Activated CD4-positive, alpha-beta T cell treated with anti-CD3 and anti-CD28 coated beads, Interleukin-2, amount 10 ng/mL, durations not matched to agents 24 days and 14 days (primary cell): ENCODE data around the gene CHST15. TPM values are rescaled to one million over a fixed set of nuclear protein-coding genes. Genes with fewer than 3 reads are reported as not detected.

Source experiments
- DNase-seq: peaks from one replicate; pipeline ENCODE4 v3.0.0; 2022
- H3K27ac Mint-ChIP-seq: one replicate; pipeline ENCODE4 v1.8.0; 2022; ENCODE audit warnings: mild to moderate bottlenecking, mixed read lengths
- H3K27me3 Mint-ChIP-seq: one replicate; pipeline ENCODE4 v1.8.0; 2022; ENCODE audit warnings: mixed read lengths
- H3K36me3 Mint-ChIP-seq: one replicate; pipeline ENCODE4 v1.8.0; 2022; ENCODE audit warnings: low read depth, mild to moderate bottlenecking, mixed read lengths
- H3K4me1 Mint-ChIP-seq: one replicate; pipeline ENCODE4 v1.8.0; 2021; ENCODE audit warnings: mixed read lengths
- H3K4me3 Mint-ChIP-seq: one replicate; pipeline ENCODE4 v1.8.0; 2022; ENCODE audit warnings: mild to moderate bottlenecking, moderate library complexity, mixed read lengths
- H3K9me3 Mint-ChIP-seq: one replicate; pipeline ENCODE4 v1.8.0; 2021; ENCODE audit warnings: mixed read lengths
- intact Hi-C: fragments of 100-400 bp; cut with micrococcal nuclease; formaldehyde crosslinking; loops from one replicate; pipeline ENCODE4 v1.15.1; 2023
- total RNA-seq: library from RNA; stranded (reverse); gene quantifications from 2 replicates; pipeline ENCODE4 v1.2.3, GENCODE V29; 2022

CHST15 gene
- total RNA-seq, 1 donor from 2014 or later = 0.16 TPM

DNA sequence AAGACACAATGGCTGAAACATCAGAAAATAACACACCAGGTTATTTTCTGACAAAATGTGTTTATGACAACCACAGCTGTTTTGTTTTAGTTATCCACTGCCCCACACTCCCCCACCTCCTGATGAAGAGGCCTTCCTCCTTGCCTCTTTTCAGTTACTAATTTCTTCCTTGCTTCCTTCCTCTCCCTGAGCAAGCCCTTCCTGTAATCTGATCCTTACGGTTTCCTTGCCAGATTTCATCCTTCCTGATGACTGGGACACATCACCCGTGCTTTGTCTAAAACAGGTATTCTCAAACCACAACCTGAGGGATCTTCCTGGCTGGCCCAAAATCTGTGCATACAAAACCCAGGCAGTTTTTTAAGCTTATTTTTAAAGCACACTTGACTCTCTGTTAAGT, 39.4 kb downstream of the CHST15 start:
- intact Hi-C loops = no loop called here
- no peak overlapping the region for H3K27ac Mint-ChIP-seq
- no peak for DNase-seq
- H3K9me3 Mint-ChIP-seq = no peaks in the 10 kb centered on the region
- H3K4me1 Mint-ChIP-seq = no peaks in the 10 kb centered on the region
- peaks cover 2% of the 10 kb centered on the region for H3K27me3 Mint-ChIP-seq
- no peaks in the 10 kb centered on the region for H3K36me3 Mint-ChIP-seq
- H3K4me3 Mint-ChIP-seq = no peak overlapping the region

- no peak for DNase-seq
- no peaks in the 10 kb centered on the region for H3K9me3 Mint-ChIP-seq
- no peaks in the 10 kb centered on the region for H3K4me1 Mint-ChIP-seq
- H3K36me3 Mint-ChIP-seq = no peaks in the 10 kb centered on the region
- no peak overlapping the region for H3K27ac Mint-ChIP-seq
- intact Hi-C loops = no loop called here
- no peaks in the 10 kb centered on the region for H3K27me3 Mint-ChIP-seq
- no peak overlapping the region for H3K4me3 Mint-ChIP-seq
These were observed 40.8 kb downstream of the CHST15 start for GRCh38 chr10:124052561-124052960.

DNA sequence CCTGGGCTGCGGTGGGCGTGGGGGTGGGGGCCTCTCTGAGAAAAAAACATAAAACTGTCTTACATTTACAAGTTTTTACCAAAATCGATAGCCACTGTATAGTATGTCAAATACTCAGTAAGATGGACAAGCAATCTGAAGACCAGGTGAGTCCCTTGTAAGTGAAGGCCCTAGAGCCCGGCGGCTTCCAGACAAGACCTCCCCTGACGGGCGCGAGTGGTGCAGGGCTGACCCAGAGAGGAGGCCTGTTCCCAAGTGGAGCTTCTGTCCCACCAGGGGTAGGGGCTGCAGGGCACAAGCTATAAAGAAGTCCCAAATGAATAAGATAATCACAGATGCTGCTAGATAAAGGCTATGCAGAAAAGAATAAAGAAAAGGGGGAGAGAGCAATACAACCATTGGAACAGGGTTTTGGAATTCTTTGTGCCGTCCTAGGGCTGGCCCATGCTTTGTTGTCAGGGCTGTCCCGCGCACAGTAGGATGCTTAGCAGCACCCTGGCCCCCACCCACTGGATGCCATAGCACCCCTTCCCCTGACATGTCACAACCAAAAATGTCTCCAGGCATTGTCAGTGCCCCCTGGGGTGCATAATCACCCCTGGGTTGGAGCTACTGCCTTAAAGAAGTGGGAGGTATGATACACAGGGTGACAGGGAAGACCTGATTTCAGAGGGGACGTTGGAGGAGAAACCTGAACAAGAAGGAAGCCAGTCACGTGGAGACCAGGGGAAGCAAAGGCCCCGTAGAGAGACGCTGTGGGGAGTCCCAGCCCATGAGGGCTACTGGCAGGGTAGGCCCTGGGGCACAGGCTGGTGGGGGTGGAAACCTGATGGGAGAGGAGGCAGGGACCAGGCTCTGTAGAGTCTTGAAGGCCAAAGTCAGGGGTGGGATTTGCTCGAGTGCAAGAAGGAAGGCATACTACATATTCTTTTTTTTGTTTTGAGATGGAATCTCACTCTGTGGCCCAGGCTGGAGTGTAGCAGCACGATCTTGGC, 43.1 kb downstream of the CHST15 start:
- no peak for DNase-seq
- Mint-ChIP-seq H3K9me3 (no peaks in the 10 kb centered on the region), H3K27me3 (peaks cover 4% of the 10 kb centered on the region), H3K36me3 (no peaks in the 10 kb centered on the region), H3K4me1 (no peaks in the 10 kb centered on the region), H3K27ac (no peak overlapping the region), H3K4me3 (no peak overlapping the region)
- intact Hi-C loops = no loop called here

GRCh38 chr10:124049484-124049883, 43.9 kb downstream of the CHST15 start:
- DNase-seq = no peak
- Mint-ChIP-seq H3K36me3 (no peaks in the 10 kb centered on the region), H3K4me3 (no peak overlapping the region), H3K9me3 (no peaks in the 10 kb centered on the region), H3K4me1 (no peaks in the 10 kb centered on the region), H3K27me3 (peaks cover 4% of the 10 kb centered on the region), H3K27ac (no peak overlapping the region)
- intact Hi-C loops = no loop called here

DNA sequence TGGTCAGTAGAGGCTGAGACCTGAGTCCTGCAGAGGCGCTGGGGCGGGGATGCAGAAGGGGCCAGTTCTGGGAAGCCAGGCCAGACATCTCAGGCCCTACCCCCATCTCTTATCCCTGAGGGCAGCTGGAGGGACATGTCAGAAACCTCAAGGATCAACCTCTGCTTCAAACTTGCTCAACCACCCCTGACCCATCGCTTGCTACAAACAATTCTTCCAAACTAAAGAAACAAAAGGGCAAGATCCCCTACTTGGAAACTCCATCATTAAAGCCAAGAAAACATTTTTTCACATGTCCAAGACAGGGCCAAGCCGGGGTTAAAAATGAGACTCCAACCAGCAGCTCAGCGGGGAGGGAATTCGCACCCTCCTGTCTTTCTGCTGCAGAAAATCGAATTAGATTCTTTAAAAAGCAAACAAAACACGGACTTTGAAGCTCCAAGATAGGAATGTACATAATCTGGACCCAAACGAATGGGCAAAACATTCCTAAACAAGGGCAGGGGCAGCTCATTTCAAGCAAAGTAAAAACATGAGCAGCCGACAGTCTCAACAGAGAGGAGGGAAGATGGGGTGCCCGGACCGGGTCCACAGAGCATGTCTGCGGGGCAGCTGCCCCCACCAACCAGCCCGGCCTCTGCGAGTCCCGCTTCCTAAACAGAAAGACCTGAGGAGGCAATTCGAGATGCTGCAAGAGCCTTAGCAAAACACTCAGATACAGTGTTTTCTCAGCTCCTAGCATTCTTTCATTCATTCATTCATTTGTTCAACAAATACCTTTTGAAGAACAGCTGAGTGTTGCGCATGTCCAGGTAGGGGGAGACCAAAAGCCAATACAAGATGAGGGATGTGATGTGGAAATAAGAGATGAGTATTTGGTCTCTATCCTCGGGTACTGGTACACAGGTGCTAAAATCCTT, 44.8 kb downstream of the CHST15 start:
- intact Hi-C loops = no loop called here
- no peak overlapping the region for H3K4me3 Mint-ChIP-seq
- peaks cover 6% of the 10 kb centered on the region for H3K27me3 Mint-ChIP-seq
- no peaks in the 10 kb centered on the region for H3K9me3 Mint-ChIP-seq
- no peak for DNase-seq
- no peaks in the 10 kb centered on the region for H3K4me1 Mint-ChIP-seq
- H3K36me3 Mint-ChIP-seq = no peaks in the 10 kb centered on the region
- no peak overlapping the region for H3K27ac Mint-ChIP-seq

GRCh38 chr10:124047427-124048152, 45.8 kb downstream of the CHST15 start:
- H3K36me3 Mint-ChIP-seq = no peaks in the 10 kb centered on the region
- no peak for DNase-seq
- intact Hi-C loops = no loop called here
- H3K9me3 Mint-ChIP-seq = no peaks in the 10 kb centered on the region
- H3K27me3 Mint-ChIP-seq = peaks cover 8% of the 10 kb centered on the region
- H3K27ac Mint-ChIP-seq = no peak overlapping the region
- peaks cover 10% of the 10 kb centered on the region for H3K4me1 Mint-ChIP-seq
- no peak overlapping the region for H3K4me3 Mint-ChIP-seq

GRCh38 chr10:124045801-124046355, 47.5 kb downstream of the CHST15 start:
- Mint-ChIP-seq H3K4me1 (peaks cover 12% of the 10 kb centered on the region), H3K36me3 (no peaks in the 10 kb centered on the region), H3K27me3 (peaks cover 9% of the 10 kb centered on the region), H3K9me3 (no peaks in the 10 kb centered on the region), H3K4me3 (no peak overlapping the region), H3K27ac (no peak overlapping the region)
- no peak for DNase-seq
- intact Hi-C loops = no loop called here

DNA sequence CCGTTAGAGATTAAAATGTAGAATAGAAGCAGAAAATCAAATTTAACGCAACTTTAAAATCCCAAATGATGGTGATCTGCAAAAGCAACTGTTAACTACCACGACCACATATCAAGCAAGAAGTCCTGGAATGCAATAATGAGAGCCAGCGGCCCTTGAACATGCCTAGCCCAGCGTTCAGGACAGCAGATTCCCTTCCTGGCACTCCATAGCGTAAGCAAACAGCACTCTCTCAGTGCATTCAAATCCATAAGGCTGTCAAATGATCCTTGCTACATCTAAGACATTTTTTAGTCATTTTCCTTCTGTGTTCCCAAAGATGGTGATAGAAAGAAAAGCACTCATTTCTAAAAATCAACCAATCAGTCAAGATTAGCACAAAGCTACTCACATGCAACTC, 48.1 kb downstream of the CHST15 start:
- intact Hi-C loops = no loop called here
- H3K27me3 Mint-ChIP-seq = peaks cover 9% of the 10 kb centered on the region

DNA sequence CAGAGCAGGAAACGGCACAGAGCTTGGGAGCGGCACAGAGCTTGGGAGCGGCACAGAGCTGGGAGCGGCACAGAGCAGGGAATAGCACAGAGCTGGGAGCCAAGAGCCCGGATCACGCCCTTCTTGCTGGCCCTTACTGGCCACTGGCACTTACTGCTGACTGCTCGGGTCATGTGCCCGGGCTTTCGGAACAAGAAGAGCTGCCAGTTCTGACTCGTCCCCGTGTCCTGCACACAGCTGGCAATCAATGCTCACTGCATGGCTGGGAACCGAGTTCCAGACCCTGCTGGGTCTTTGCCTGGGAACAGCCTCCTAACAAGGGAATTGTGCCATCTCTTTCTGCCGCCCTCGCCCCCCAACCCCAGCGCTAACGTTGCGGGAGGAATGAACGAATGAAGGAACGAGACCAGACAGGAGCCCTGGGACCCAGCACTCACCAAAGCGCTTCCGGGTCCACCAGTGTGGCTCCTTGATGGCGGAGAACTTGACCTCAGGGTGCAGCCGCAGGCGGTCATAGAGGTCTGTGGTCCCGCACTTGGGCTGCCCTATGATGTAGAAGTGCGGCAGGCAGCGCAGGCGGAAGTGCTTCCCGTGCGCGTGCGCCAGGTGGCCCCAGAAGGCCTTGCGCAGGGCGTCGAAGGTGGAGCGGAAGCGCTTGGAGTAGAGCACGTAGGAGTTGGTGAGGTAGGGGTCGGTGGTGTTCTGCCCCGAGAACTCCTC, 49.1 kb downstream of the CHST15 start:
- Mint-ChIP-seq H3K27me3 (peaks cover 9% of the 10 kb centered on the region), H3K36me3 (no peaks in the 10 kb centered on the region), H3K4me3 (no peak overlapping the region), H3K27ac (no peak overlapping the region), H3K4me1 (peaks cover 12% of the 10 kb centered on the region), H3K9me3 (no peaks in the 10 kb centered on the region)
- no peak for DNase-seq
- intact Hi-C loops = no loop called here

More for the DNA sequence above, 48.1 kb downstream of the CHST15 start:
- DNase-seq = no peak
- Mint-ChIP-seq H3K4me1 (peaks cover 12% of the 10 kb centered on the region), H3K9me3 (no peaks in the 10 kb centered on the region), H3K4me3 (no peak overlapping the region), H3K36me3 (no peaks in the 10 kb centered on the region), H3K27ac (no peak overlapping the region)

DNA sequence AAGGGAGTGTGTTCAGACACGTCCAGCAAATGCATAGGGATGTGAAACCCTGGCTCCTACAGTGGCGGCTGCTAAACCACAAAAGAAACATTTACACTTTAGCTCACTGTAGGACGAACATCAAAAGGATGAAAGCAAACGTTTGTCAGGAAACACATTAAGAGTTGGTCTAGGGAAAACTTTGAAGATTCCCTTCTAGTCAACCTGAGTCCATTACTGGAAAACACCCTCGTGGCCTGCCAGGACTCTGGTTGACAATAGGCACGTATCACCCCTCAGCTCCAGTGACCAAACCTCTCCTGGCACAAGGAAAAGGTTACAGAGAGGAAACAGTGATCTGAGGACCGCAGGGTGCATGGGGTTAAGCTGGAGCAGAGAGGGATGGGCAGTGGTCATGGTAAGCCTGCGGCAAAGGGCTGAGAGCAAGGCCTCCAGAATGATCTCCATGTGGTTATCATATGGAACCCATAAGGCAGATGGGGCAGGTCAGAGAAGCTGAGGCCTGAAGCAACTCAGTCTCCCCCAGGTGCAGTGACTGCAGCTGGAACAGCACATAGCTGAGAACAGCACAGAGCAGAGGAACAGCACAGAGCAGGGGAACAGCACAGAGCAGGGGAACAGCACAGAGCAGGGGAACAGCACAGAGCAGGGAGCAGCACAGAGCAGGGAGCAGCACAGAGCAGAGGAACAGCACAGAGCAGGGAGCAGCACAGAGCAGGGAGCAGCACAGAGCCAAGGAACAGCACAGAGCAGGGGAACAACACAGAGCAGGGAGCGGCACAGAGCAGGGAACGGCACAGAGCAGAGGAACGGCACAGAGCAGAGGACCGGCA, 49.9 kb downstream of the CHST15 start:
- Mint-ChIP-seq H3K36me3 (no peaks in the 10 kb centered on the region), H3K4me1 (peaks cover 12% of the 10 kb centered on the region), H3K9me3 (no peaks in the 10 kb centered on the region), H3K4me3 (peak overlapping the region; percentile 11), H3K27ac (no peak overlapping the region), H3K27me3 (peaks cover 9% of the 10 kb centered on the region)
- intact Hi-C loops = no loop called here
- DNase-seq = peak; percentile 67

DNA sequence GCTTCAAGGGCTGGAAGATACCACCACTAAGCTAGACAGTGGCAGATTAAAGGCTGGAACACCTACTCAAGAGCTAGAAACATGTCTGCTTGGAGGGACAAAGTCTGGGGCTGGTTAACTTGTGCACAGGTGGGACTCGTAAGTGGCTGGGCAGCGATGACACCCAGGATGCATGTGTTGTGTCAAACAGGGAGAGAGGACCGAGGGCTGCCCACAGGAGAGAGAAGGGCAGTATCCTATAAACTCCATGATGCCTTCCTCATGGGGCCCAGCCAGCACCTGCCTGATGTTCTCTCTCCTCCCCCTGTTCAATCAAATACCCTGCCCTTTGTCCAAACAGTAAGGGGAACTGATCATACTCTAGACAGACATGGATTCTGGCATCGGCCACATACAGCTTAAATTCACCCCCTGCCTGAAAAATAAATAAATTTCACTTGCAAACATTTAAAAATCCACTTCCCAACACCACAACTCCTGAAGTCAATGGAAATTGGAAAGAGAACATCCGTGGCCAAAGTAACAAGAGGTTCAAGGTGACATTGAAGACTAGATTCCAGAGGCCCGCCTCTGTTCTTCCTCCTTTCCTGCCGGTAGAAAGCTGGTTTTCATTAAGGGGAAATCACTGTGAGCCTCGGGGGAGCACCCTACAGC, 50.6 kb downstream of the CHST15 start:
- Mint-ChIP-seq H3K4me1 (peaks cover 12% of the 10 kb centered on the region), H3K4me3 (peak overlapping the region; percentile 11), H3K36me3 (no peaks in the 10 kb centered on the region), H3K27ac (no peak overlapping the region), H3K27me3 (peaks cover 9% of the 10 kb centered on the region), H3K9me3 (no peaks in the 10 kb centered on the region)
- DNase-seq = no peak
- intact Hi-C loops = no loop called here
